B cell (primary cell): ENCODE data around the gene ERCC4. TPM values are rescaled to one million over a fixed set of nuclear protein-coding genes. Genes with fewer than 3 reads are reported as not detected.

ENCODE experiments used
- ATAC-seq: fragments of 200-7000 bp; cut with Tn5 transposase; one replicate; pipeline ENCODE4 v1.10.0; 2021; ENCODE audit warnings: low read depth, mild to moderate bottlenecking, moderate number of reproducible peaks, moderate library complexity
- CTCF ChIA-PET: fragments of 350-600 bp; sonication (Branson Sonifier 250); formaldehyde crosslinking; loops from one replicate; lab custom pipeline; 2021; ENCODE audit warnings: antibody characterized with exemption, inconsistent platforms; lab: Charles Lee
- POLR2A ChIA-PET: fragments of 350-600 bp; sonication (Branson Sonifier 250); formaldehyde crosslinking; loops from one replicate; lab custom pipeline; 2021; ENCODE audit warnings: antibody characterized with exemption; lab: Charles Lee
- DNase-seq: peaks from one replicate; pipeline ENCODE4 v3.0.0; 2013
- H2AFZ ChIP-seq: 2 replicates; pipeline ENCODE4 v1.6.1; 2012; ENCODE audit warnings: mild to moderate bottlenecking, low read depth, low read length; ENCODE audit not compliant: insufficient read depth, poor library complexity, severe bottlenecking
- H3K27ac ChIP-seq, 2 donors: 1 replicate in 1 of 2; 2 replicates in 1 of 2; pipeline ENCODE4 v1.5.1; 2012 to 2013; ENCODE audit warnings: low read length in 2 of 2, mild to moderate bottlenecking in 2 of 2, moderate library complexity in 1 of 2
- H3K27me3 ChIP-seq, 4 experiments: fragments of 200-600 bp in 1 of 4; sonication (generic) in 1 of 4; replicated peaks in 1 of 4; 1 replicate in 2 of 4; 2 replicates in 2 of 4; pipeline versions ENCODE4 v1.6.1 to v1.7.0; 2013 to 2016; ENCODE audit warnings: low read length in 3 of 4, mild to moderate bottlenecking in 2 of 4, mixed read lengths in 1 of 4, moderate library complexity in 1 of 4; ENCODE audit not compliant: insufficient read depth in 4 of 4, control insufficient read depth in 3 of 4; ENCODE audit errors: control extremely low read depth in 1 of 4
- H3K36me3 ChIP-seq, 2 experiments: replicated peaks in 1 of 2; 1 replicate in 1 of 2; 2 replicates in 1 of 2; pipeline versions ENCODE4 v1.6.1 to v1.7.1; 2013; ENCODE audit warnings: low read length in 1 of 2; ENCODE audit not compliant: insufficient read depth in 2 of 2, control insufficient read depth in 1 of 2; ENCODE audit errors: control extremely low read depth in 1 of 2, extremely low read depth in 1 of 2
- H3K4me1 ChIP-seq, 2 donors: fragments of 200-600 bp in 1 of 2; sonication (generic) in 1 of 2; 1 replicate in 1 of 2; 2 replicates in 1 of 2; pipeline versions ENCODE4 v1.5.1 to v1.6.1; 2013 to 2017; ENCODE audit warnings: low read length in 2 of 2; ENCODE audit not compliant: control insufficient read depth in 2 of 2, insufficient read depth in 2 of 2
- H3K4me2 ChIP-seq: replicated peaks from 2 replicates; pipeline ENCODE3; 2012; ENCODE audit warnings: mild to moderate bottlenecking, low read depth, low read length; ENCODE audit not compliant: poor library complexity, severe bottlenecking
- H3K4me3 ChIP-seq, 5 experiments: fragments of 200-600 bp in 1 of 5; sonication (generic) in 1 of 5; 1 replicate in 3 of 5; 2 replicates in 2 of 5; pipeline versions ENCODE4 v1.5.1 to v1.7.0; 2011 to 2016; ENCODE audit warnings: low read length in 4 of 5, mild to moderate bottlenecking in 4 of 5, low read depth in 2 of 5, control low read depth in 1 of 5, moderate library complexity in 1 of 5; ENCODE audit not compliant: insufficient read depth in 1 of 5; ENCODE audit errors: control extremely low read depth in 1 of 5, extremely low read depth in 1 of 5
- H3K79me2 ChIP-seq: fragments of 200-600 bp; sonication (generic); one replicate; pipeline ENCODE4 v1.6.0; 2016; ENCODE audit warnings: low read length; ENCODE audit not compliant: control insufficient read depth, insufficient read depth
- H3K9ac ChIP-seq: fragments of 200-600 bp; sonication (generic); 2 replicates; pipeline ENCODE4 v1.6.1; 2017; ENCODE audit warnings: mild to moderate bottlenecking, low read length, moderate library complexity
- H3K9me3 ChIP-seq, 3 donors: one replicate each; pipeline versions ENCODE4 v1.6.1 to v1.7.1; 2013; ENCODE audit warnings: low read length in 2 of 3; ENCODE audit not compliant: control insufficient read depth in 2 of 3, insufficient read depth in 1 of 3; ENCODE audit errors: control extremely low read depth in 1 of 3
- H4K20me1 ChIP-seq: 2 replicates; pipeline ENCODE4 v1.6.0; 2012; ENCODE audit warnings: mild to moderate bottlenecking, low read length; ENCODE audit not compliant: insufficient read depth, control insufficient read depth, poor library complexity, severe bottlenecking
- H3K27ac Mint-ChIP-seq: one replicate; pipeline ENCODE4 v1.8.0; 2021; ENCODE audit warnings: mixed read lengths
- H3K27me3 Mint-ChIP-seq: one replicate; pipeline ENCODE4 v1.8.0; 2021; ENCODE audit warnings: mixed read lengths
- H3K4me1 Mint-ChIP-seq: one replicate; pipeline ENCODE4 v1.8.0; 2021; ENCODE audit warnings: mixed read lengths
- H3K4me3 Mint-ChIP-seq: one replicate; pipeline ENCODE4 v1.8.0; 2021; ENCODE audit warnings: mixed read lengths
- H3K9me3 Mint-ChIP-seq: one replicate; pipeline ENCODE4 v1.8.0; 2022; ENCODE audit warnings: mixed read lengths; ENCODE audit not compliant: insufficient read depth
- EZH2 ChIP-seq: IDR thresholded peaks from 2 replicates; pipeline ENCODE4 v1.6.1; 2012; ENCODE audit warnings: borderline replicate concordance, low read depth, mild to moderate bottlenecking, moderate library complexity, low read length; ENCODE audit not compliant: insufficient read depth, poor library complexity, severe bottlenecking
- WGBS: methylation state at CpG from one replicate; pipeline ENCODE4 v1.1.5; 2013; ENCODE audit warnings: missing lambda C conversion rate; ENCODE audit not compliant: insufficient coverage; 5-methylcytosine and 5-hydroxymethylcytosine counted together
- intact Hi-C: fragments of 100-400 bp; cut with micrococcal nuclease; formaldehyde crosslinking; loops from one replicate; pipeline ENCODE4 v1.10.0; 2022
- polyA plus RNA-seq: library from polyadenylated mRNA; depleted of rRNA; stranded (reverse); fragments of >200 nt; gene quantifications from 2 replicates; pipeline ENCODE4 v1.2.3, GENCODE V29; 2012
- total RNA-seq, 2 donors: library from RNA; stranded (reverse); fragments of 120-200 nt in 1 of 2; gene quantifications; 1 replicate in 1 of 2; 2 replicates in 1 of 2; pipeline versions ENCODE4 v1.2.3 to v1.2.4, GENCODE V29; 2013 to 2022
- TF ChIP-seq, protein P1 (sequence below): fragments of 200-600 bp; IDR thresholded peaks from one replicate; pipeline ENCODE4 v1.8.0; 2022; ENCODE audit warnings: antibody characterized with exemption, mild to moderate bottlenecking

The ERCC4 gene
- total and polyA plus RNA-seq, 2 donors (not counting 1 experiment from before 2014, with no cell fraction given), result 1.0 to 11.9 TPM

DNA sequence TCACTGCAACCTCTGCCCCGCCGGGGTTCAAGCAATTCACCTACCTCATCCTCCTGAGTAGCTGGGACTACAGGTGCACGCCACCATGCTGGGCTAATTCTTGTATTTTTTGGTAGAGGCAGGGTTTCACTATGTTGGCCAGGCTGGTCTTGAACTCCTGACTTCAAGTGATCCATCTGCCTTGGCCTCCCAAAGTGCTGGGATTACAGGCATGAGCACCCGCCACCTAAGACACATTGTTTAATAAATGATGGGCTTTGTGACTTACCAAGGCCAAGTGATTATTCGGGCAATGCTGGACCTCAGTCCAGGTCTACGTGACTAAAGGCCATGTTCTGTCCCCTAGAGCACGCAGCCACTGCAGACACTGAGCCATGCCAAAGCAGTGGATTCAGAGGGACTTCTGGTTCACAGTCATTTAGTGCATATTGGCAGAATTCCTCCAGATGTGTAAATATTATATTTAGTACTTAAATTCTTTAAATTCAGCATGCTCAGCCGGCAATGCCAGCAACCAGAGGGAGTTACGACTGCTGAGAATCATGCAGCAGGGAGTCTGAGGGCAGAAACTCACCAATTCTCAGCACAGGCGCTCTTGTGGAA, 4.8 kb upstream of the ERCC4 start:
- ATAC-seq (no peak), DNase-seq (no peak)
- peaks cover 15% of the 10 kb centered on the region for H3K4me1 Mint-ChIP-seq
- no peak for TF ChIP-seq EZH2
- TF ChIP-seq, protein P1, sequence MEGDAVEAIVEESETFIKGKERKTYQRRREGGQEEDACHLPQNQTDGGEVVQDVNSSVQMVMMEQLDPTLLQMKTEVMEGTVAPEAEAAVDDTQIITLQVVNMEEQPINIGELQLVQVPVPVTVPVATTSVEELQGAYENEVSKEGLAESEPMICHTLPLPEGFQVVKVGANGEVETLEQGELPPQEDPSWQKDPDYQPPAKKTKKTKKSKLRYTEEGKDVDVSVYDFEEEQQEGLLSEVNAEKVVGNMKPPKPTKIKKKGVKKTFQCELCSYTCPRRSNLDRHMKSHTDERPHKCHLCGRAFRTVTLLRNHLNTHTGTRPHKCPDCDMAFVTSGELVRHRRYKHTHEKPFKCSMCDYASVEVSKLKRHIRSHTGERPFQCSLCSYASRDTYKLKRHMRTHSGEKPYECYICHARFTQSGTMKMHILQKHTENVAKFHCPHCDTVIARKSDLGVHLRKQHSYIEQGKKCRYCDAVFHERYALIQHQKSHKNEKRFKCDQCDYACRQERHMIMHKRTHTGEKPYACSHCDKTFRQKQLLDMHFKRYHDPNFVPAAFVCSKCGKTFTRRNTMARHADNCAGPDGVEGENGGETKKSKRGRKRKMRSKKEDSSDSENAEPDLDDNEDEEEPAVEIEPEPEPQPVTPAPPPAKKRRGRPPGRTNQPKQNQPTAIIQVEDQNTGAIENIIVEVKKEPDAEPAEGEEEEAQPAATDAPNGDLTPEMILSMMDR, result no peak
- Histone ChIP-seq H3K4me2 (no peak overlapping the region), H2AFZ (no peak overlapping the region), H3K79me2 (peaks cover 1% of the 10 kb centered on the region), H3K27ac (no peak overlapping the region), H3K4me3 (no peak overlapping the region), H3K27me3 (no peaks in the 10 kb centered on the region), H4K20me1 (no peaks in the 10 kb centered on the region), H3K4me1 (peaks cover 4 to 5% of the 10 kb centered on the region in 2 donors), H3K9ac (no peak overlapping the region), H3K36me3 (no peaks in the 10 kb centered on the region), H3K9me3 (peaks cover 0 to 4% (median 0%) of the 10 kb centered on the region in 3 donors)
- CTCF ChIA-PET, result interaction anchor here (0.9 kb wide), 1 partner anchor 9 kb away, joined by 3 read pairs; no protein-coding TSS in a partner anchor
- H3K27ac Mint-ChIP-seq, result no peak overlapping the region
- POLR2A ChIA-PET, result no interaction called here
- WGBS, result 96% methylated on average over 6 of the region's 10 CpGs
- H3K9me3 Mint-ChIP-seq, result no peaks in the 10 kb centered on the region
- H3K4me3 Mint-ChIP-seq, result no peak overlapping the region
- peaks cover 15% of the 10 kb centered on the region for H3K27me3 Mint-ChIP-seq
- intact Hi-C loops, result no loop called here

DNA sequence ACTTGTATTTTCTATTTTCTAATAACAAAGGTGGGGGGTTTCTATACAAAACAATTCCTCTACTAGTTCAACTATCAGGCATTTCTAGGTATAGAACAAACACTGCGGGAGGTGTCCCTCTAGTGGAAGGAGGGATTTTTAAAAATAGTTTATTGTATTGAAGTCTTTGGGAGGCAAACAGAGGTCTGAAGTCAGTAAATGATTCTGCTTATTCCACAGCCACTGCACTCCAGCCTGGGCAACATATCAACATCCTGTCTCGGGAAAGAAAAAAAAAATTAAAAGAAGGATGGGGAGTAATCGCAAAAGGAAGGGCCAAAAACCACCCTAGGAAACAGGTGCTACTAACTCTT, 648 bp upstream of the ERCC4 start:
- Histone ChIP-seq H3K9ac (peak overlapping the region; percentile 28), H2AFZ (peak overlapping the region; percentile 7), H3K4me3 (peak overlapping the region in 3 of 5 experiments; percentile 25 to 28 (median 26)), H3K27me3 (no peaks in the 10 kb centered on the region), H3K79me2 (peaks cover 14% of the 10 kb centered on the region), H3K36me3 (peaks cover 0 to under 1% of the 10 kb centered on the region in 2 experiments), H3K9me3 (no peaks in the 10 kb centered on the region), H3K4me2 (peak overlapping the region; percentile 87), H4K20me1 (peaks cover 4% of the 10 kb centered on the region), H3K4me1 (peaks cover 12 to 15% of the 10 kb centered on the region in 2 donors), H3K27ac (no peak overlapping the region)
- TF ChIP-seq, protein P1, result no peak
- TF ChIP-seq EZH2, result no peak
- Mint-ChIP-seq H3K9me3 (no peaks in the 10 kb centered on the region), H3K27me3 (no peaks in the 10 kb centered on the region), H3K27ac (peak overlapping the region; percentile 79), H3K4me1 (peaks cover 24% of the 10 kb centered on the region), H3K4me3 (peak overlapping the region; percentile 94)
- ChIA-PET POLR2A (interaction anchor here (0.7 kb wide), 1 partner anchor 610 kb away, joined by 3 read pairs; no protein-coding TSS in a partner anchor), CTCF (interaction anchor here (1.0 to 3.2 kb wide), 10 partner anchors 9 to 1824 kb away, joined by 3 to 15 read pairs (median 6); no protein-coding TSS in a partner anchor)
- WGBS, result no CpG with 5 or more reads among the region's 3 CpGs
- intact Hi-C loops, result loop anchor here (1.0 kb wide), 1 partner anchor 152 kb away; the partner anchor contains the start of gene MRTFB
- no peak for ATAC-seq
- DNase-seq, result no peak
